ENCODE results near the gene RPL28. TPM values are rescaled to one million over a fixed set of nuclear protein-coding genes. Genes with fewer than 3 reads are reported as not detected.

RPL28 gene
- total RNA-seq, 2 donors from 2014 or later, result 175 to 319 TPM

DNA sequence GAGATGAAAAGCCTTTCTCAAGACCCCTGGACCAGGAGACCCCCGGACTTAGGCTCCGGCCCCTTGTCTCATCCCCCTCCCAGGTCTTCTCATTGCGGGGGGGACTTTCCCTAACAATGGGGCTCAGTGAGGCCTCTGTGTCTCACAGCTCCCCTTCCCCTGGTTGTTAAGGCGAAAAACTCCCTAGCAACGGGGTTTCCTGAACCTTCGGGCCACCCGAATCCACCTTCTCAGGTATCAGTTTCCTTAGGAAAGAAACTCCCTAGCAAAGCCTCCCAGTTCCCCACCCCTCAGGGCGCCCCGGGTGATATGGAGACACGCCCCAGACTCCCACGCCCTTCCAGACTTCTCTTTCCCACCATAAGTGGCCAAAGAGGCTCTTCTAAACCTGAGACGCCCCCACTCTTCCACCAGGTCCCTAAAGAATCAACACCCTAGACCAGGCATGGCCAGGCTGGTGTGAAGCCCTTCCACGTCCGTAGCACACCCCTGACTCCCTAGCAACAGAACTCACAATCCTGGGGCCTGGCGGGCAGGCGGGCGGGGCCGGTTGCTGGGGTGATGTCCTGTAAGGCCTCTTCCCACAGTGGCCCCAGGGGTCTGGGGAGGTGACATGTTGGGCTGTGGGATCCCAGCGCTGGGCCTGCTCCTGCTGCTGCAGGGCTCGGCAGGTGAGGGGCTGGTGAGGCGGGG is 9.3 kb upstream of the RPL28 start, which contains the start of gene TMEM190:
Gene TMEM190 (plus strand): TSS at position 586 of the 693 bp plus-strand sequence. CDS start 28 bp downstream, at position 614.
- H3K27ac ChIP-seq, result no peak within 1 kb of the TSS
- no peak for DNase-seq (ENCODE audit: low spot score)
- no peaks in the 10 kb centered on the region for H3K36me3 ChIP-seq

DNA sequence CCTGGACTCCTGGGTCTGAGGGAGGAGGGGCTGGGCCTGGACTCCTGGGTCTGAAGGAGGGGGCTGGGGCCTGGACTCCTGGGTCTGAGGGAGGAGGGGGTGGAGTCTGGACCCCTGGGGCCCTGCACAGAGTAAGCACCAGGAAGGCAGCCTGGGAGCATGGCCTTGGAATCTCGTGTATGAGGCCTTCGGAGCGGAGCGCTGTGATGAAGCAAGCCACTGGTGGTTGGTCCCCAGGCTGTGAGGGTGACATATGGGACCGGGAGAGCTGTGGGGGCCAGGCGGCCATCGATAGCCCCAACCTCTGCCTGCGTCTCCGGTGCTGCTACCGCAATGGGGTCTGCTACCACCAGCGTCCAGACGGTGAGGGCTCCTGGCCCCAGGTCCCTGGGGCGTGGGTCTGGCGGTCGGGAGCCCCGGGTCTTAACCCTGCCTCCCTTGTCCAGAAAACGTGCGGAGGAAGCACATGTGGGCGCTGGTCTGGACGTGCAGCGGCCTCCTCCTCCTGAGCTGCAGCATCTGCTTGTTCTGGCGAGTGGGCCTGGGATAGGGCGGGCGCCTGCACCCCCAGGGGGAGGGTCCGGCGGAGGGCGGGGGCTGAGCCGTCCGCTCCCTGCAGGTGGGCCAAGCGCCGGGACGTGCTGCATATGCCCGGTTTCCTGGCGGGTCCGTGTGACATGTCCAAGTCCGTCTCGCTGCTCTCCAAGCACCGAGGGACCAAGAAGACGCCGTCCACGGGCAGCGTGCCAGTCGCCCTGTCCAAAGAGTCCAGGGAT is 8.2 kb upstream of the RPL28 start:
- no peak for DNase-seq (ENCODE audit: low spot score)
- Histone ChIP-seq H3K4me3 (no peak overlapping the region), H3K27me3 (peaks cover 3 to 25% of the 10 kb centered on the region in 2 donors)

More for the DNA sequence above, 9.3 kb upstream of the RPL28 start, which contains the start of gene TMEM190:
- Histone ChIP-seq H3K27me3 (peaks cover 3 to 25% of the 10 kb centered on the region in 2 donors), H3K4me1 (peaks cover 0 to 7% of the 10 kb centered on the region in 2 donors), H3K4me3 (no peak within 1 kb of the TSS), H3K9me3 (no peaks in the 10 kb centered on the region)
- TF ChIP-seq, protein P1, sequence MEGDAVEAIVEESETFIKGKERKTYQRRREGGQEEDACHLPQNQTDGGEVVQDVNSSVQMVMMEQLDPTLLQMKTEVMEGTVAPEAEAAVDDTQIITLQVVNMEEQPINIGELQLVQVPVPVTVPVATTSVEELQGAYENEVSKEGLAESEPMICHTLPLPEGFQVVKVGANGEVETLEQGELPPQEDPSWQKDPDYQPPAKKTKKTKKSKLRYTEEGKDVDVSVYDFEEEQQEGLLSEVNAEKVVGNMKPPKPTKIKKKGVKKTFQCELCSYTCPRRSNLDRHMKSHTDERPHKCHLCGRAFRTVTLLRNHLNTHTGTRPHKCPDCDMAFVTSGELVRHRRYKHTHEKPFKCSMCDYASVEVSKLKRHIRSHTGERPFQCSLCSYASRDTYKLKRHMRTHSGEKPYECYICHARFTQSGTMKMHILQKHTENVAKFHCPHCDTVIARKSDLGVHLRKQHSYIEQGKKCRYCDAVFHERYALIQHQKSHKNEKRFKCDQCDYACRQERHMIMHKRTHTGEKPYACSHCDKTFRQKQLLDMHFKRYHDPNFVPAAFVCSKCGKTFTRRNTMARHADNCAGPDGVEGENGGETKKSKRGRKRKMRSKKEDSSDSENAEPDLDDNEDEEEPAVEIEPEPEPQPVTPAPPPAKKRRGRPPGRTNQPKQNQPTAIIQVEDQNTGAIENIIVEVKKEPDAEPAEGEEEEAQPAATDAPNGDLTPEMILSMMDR (IDR thresholded peaks at IDR 0.05), result no peak

DNA sequence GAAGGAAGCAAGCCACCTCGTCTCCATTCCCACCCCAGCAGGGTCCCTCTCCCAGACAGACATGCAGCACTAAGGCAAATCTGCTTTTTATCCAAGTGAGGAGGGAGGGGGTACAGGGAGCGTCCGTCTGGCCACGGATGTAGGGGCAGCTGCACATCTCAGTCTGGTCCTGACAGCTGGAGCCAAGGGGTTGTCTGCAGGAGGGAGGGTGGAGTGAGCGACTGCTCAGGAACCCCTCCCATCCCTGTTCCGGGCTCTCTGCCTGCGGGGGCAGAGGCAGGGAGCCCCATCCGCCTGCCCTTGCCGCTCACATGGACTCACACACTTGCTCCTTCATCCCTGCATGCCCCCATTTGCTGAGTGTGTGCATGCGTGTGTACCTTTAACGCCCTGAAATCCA is 6.6 kb upstream of the RPL28 start:
- H3K9me3 ChIP-seq, result no peaks in the 10 kb centered on the region
- TF ChIP-seq, protein P1 (IDR thresholded peaks at IDR 0.05), result no peak
- H3K36me3 ChIP-seq, result no peaks in the 10 kb centered on the region
- H3K27ac ChIP-seq, result no peak overlapping the region
- peaks cover 0 to 15% of the 10 kb centered on the region in 2 donors for H3K27me3 ChIP-seq
- H3K4me3 ChIP-seq, result no peak overlapping the region
- DNase-seq (ENCODE audit: low spot score), result no peak
- peaks cover 0 to 16% of the 10 kb centered on the region in 2 donors for H3K4me1 ChIP-seq

More for the DNA sequence above, 8.2 kb upstream of the RPL28 start:
- Histone ChIP-seq H3K9me3 (no peaks in the 10 kb centered on the region), H3K36me3 (no peaks in the 10 kb centered on the region), H3K4me1 (peaks cover 0 to 7% of the 10 kb centered on the region in 2 donors), H3K27ac (no peak overlapping the region)
- TF ChIP-seq, protein P1 (IDR thresholded peaks at IDR 0.05), result no peak

DNA sequence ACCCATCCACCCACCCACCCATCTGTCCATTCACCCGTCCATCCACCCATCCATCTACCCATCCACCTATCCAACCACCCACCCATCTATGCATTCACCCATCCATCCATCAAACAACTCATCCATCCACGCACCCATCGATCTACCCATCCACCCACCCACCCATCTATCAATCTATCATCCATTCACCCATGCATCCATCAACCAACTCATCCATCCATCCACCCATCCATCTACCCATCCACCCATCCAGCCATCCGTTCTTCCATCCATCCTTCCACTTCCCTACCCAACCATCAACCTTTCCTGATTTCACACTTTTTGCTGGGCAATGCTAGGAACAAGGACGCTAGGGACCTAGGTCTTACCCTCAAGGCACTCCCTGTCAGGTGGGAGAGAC is 3.7 kb upstream of the RPL28 start:
- Histone ChIP-seq H3K36me3 (peaks cover under 1% of the 10 kb centered on the region), H3K27me3 (no peaks in the 10 kb centered on the region), H3K9me3 (no peaks in the 10 kb centered on the region), H3K27ac (no peak overlapping the region), H3K4me1 (peaks cover 0 to 33% of the 10 kb centered on the region in 2 donors), H3K4me3 (no peak overlapping the region)
- DNase-seq (ENCODE audit: low spot score), result no peak
- TF ChIP-seq, protein P1 (IDR thresholded peaks at IDR 0.05), result no peak

DNA sequence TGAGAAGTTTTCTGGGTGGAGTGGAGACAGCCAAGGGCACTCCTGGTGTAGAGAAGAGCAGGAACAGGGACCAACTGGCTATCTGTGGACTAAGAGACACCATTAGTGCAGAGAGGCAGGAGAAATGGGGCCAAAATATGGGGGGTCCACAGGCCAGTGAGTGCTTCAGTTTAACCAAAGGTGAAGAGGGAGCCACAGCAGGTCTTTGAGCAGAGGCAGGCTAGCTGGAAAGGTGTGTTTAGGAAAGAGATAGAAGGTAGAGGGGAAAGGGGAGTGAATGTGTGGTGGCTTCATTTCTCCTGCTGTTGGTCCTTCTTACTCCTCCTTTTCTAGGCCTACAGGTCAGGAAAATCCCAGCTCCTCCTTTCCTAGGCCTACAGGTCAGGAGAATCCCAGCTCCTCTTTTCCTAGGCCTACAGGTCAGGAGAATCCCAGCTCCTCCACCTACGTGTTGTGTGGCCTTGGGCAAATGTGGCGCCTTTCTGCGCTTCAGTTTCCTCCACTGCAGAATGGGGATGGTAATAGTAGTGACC is 3.1 kb upstream of the RPL28 start:
- Histone ChIP-seq H3K36me3 (peaks cover 7% of the 10 kb centered on the region), H3K4me1 (peaks cover 0 to 35% of the 10 kb centered on the region in 2 donors), H3K9me3 (no peaks in the 10 kb centered on the region), H3K27me3 (no peaks in the 10 kb centered on the region), H3K27ac (no peak overlapping the region), H3K4me3 (no peak overlapping the region)
- TF ChIP-seq, protein P1 (IDR thresholded peaks at IDR 0.05), result no peak
- no peak for DNase-seq (ENCODE audit: low spot score)

Measured in right atrium auricular region (tissue), 2 donors.